Measurements from ENCODE around the gene FGD5. TPM values are rescaled to one million over a fixed set of nuclear protein-coding genes. Genes with fewer than 3 reads are reported as not detected.

The FGD5 gene
- total RNA-seq, 1 donor from 2014 or later: 0.22 TPM

DNA sequence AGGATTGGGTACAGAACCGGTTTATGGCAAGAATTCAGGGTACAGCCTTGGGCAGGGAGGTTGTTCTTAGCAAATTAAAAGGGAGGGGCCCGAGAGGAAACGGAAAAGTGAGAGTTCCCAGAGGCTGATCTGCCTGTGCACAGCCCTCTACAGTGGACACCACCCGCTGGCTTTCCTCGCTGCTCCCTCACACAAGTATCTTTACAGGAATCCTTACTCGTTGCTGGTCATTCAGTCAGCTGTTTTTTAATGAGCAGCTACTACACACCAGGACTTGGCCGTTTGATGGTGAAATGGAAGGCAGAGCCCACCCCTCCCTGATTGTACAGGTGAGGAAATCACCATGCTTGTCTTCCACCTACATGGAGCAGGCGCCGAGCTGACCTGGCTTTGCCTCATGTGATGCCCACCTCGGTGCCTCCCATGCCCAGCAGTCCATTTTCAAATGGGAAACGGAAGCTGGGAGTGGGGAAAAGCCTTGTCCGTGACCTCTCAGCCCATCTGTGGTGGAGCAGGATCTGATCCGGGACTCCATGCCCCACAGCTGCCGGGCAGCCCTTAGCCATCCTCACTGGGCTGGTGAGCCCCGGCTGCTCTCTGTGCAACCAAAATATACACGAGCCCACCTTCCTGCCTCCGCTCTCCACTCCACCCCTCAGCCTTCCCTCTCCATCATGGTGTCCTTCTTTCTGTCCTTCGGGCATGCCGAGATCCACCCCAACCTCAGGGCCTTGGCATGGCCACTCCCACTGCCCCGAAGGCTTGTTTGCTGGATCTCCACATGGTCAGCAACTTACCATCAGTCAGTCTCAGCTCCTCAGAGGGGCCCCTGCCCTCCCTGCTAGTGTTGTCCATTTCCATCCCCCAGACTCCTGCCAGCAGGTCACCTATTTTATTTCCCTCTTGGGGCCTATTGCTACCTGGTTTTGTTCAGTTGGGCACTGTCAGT lies 33.3 kb upstream of the FGD5 start:
- Mint-ChIP-seq H3K27me3 (ENCODE audit: low read depth) (peaks cover 48% of the 10 kb centered on the region), H3K9me3 (ENCODE audit: low read depth) (peaks cover 2% of the 10 kb centered on the region), H3K4me1 (ENCODE audit: low read depth) (no peaks in the 10 kb centered on the region), H3K36me3 (ENCODE audit: low read depth) (no peaks in the 10 kb centered on the region), H3K27ac (ENCODE audit: unreplicated experiment) (no peak overlapping the region), H3K4me3 (ENCODE audit: unreplicated experiment) (no peak overlapping the region)
- TF ChIP-seq, protein P1, sequence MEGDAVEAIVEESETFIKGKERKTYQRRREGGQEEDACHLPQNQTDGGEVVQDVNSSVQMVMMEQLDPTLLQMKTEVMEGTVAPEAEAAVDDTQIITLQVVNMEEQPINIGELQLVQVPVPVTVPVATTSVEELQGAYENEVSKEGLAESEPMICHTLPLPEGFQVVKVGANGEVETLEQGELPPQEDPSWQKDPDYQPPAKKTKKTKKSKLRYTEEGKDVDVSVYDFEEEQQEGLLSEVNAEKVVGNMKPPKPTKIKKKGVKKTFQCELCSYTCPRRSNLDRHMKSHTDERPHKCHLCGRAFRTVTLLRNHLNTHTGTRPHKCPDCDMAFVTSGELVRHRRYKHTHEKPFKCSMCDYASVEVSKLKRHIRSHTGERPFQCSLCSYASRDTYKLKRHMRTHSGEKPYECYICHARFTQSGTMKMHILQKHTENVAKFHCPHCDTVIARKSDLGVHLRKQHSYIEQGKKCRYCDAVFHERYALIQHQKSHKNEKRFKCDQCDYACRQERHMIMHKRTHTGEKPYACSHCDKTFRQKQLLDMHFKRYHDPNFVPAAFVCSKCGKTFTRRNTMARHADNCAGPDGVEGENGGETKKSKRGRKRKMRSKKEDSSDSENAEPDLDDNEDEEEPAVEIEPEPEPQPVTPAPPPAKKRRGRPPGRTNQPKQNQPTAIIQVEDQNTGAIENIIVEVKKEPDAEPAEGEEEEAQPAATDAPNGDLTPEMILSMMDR (IDR thresholded peaks at IDR 0.05): no peak
- peak; percentile 60 for DNase-seq (ENCODE audit: low spot score)

DNA sequence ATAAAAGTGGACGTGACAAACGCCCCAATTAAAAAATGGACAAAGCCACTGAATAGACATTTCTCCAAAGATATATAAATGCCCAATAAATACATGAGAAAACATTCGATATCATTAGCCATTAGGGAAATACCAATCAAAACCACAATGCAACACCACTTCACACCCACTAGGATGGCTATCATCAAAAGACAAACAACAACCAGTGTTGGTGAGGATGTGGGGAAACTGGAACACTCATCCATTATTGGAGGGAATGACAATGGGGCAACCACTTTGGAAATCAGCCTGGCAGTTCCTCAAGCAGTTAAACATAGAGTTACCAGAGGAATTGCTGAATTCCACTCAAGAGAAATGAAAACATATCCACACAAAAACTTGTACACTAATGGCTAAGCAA lies 32.4 kb upstream of the FGD5 start:
- no peak for DNase-seq (ENCODE audit: low spot score)
- no peaks in the 10 kb centered on the region for H3K36me3 Mint-ChIP-seq (ENCODE audit: low read depth)

DNA sequence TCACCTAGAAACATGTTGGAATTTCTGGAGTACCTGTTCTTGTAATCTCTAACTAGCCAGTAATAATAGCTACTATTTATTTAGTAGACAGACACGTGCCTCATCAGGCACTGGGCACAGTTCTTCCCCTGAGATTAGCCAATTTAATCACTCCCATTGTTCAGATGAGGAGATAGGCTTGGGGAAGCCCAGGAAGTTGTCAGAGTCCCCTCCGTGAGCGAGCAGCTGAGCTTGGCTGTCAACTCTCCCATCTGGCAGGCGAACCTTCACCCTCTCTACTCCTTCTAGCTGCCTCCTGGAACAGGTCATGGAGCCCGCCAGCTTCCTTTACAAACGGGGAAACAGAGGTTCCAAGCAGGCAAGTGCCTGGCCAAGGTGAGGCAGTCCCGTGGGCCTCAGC lies 31.1 kb upstream of the FGD5 start:
- TF ChIP-seq, protein P1 (IDR thresholded peaks at IDR 0.05): no peak
- H3K27me3 Mint-ChIP-seq (ENCODE audit: low read depth): peaks cover 55% of the 10 kb centered on the region

More for the DNA sequence above, 32.4 kb upstream of the FGD5 start:
- TF ChIP-seq, protein P1 (IDR thresholded peaks at IDR 0.05): no peak
- H3K4me3 Mint-ChIP-seq (ENCODE audit: unreplicated experiment): no peak overlapping the region
- H3K27me3 Mint-ChIP-seq (ENCODE audit: low read depth): peaks cover 56% of the 10 kb centered on the region
- no peak overlapping the region for H3K27ac Mint-ChIP-seq (ENCODE audit: unreplicated experiment)
- no peaks in the 10 kb centered on the region for H3K4me1 Mint-ChIP-seq (ENCODE audit: low read depth)
- peaks cover 2% of the 10 kb centered on the region for H3K9me3 Mint-ChIP-seq (ENCODE audit: low read depth)

DNA sequence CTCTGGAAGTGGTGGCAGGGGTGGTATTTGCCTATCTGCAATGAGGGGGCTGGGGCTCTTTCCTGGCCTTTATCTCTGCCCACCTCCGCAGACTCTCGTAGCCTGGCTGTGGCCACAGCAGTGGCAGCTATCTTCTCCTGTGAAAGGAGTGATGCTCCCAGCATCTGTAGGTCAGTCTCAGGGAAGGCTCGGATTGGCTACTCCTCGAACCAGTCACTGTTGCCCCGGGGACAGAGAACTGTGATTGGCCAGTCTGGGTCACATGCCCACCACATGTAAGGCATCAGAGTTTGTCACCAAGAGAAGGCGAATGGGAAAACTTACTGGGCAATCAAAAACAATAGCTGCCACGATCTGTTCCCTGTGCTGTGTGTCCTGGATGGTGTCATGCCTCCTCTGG lies 30.1 kb upstream of the FGD5 start:
- H3K27ac Mint-ChIP-seq (ENCODE audit: unreplicated experiment): no peak overlapping the region
- peaks cover 54% of the 10 kb centered on the region for H3K27me3 Mint-ChIP-seq (ENCODE audit: low read depth)

More for the DNA sequence above, 31.1 kb upstream of the FGD5 start:
- H3K36me3 Mint-ChIP-seq (ENCODE audit: low read depth): no peaks in the 10 kb centered on the region
- DNase-seq (ENCODE audit: low spot score): peak; percentile 41
- peaks cover 2% of the 10 kb centered on the region for H3K9me3 Mint-ChIP-seq (ENCODE audit: low read depth)
- no peaks in the 10 kb centered on the region for H3K4me1 Mint-ChIP-seq (ENCODE audit: low read depth)
- H3K4me3 Mint-ChIP-seq (ENCODE audit: unreplicated experiment): no peak overlapping the region
- no peak overlapping the region for H3K27ac Mint-ChIP-seq (ENCODE audit: unreplicated experiment)

DNA sequence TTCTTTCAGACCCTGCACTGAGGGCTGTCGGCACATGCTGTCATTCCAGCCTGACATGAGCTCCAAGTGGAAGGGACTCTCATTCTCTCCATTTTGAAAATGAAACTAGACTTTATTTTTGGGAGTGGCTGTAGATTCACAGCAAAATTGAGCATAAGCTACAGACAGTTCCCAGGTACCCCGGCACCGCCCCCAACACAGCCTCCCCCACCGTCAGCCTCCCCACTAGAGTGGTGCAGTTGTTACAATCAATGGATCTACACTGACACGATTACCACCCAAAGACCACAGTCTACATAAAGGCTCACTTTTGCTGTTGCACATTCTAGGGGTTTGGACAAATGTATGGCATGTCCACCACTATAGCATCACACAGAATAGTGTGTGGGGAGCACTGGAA lies 29.5 kb upstream of the FGD5 start:
- H3K27me3 Mint-ChIP-seq (ENCODE audit: low read depth): peaks cover 53% of the 10 kb centered on the region
- no peaks in the 10 kb centered on the region for H3K36me3 Mint-ChIP-seq (ENCODE audit: low read depth)
- DNase-seq (ENCODE audit: low spot score): peak; percentile 33
- H3K9me3 Mint-ChIP-seq (ENCODE audit: low read depth): peaks cover 2% of the 10 kb centered on the region
- no peak overlapping the region for H3K27ac Mint-ChIP-seq (ENCODE audit: unreplicated experiment)
- TF ChIP-seq, protein P1 (IDR thresholded peaks at IDR 0.05): no peak
- H3K4me1 Mint-ChIP-seq (ENCODE audit: low read depth): peaks cover 4% of the 10 kb centered on the region
- H3K4me3 Mint-ChIP-seq (ENCODE audit: unreplicated experiment): no peak overlapping the region

More for the DNA sequence above, 30.1 kb upstream of the FGD5 start:
- Mint-ChIP-seq H3K36me3 (ENCODE audit: low read depth) (no peaks in the 10 kb centered on the region), H3K9me3 (ENCODE audit: low read depth) (peaks cover 2% of the 10 kb centered on the region), H3K4me3 (ENCODE audit: unreplicated experiment) (no peak overlapping the region), H3K4me1 (ENCODE audit: low read depth) (peaks cover 4% of the 10 kb centered on the region)
- DNase-seq (ENCODE audit: low spot score): peak; percentile 35
- TF ChIP-seq, protein P1 (IDR thresholded peaks at IDR 0.05): no peak
